ENCODE measurements around the gene LIMCH1. TPM values are rescaled to one million over a fixed set of nuclear protein-coding genes. Genes with fewer than 3 reads are reported as not detected.
"Not testable (repeated sequence)": the region's sequence is repeated elsewhere in the genome, so short reads cannot be mapped to it uniquely, and the experiment has no call there.

Gene LIMCH1
- polyA plus RNA-seq, 1 of the 3 experiments (the other 2 are of a cell fraction): 1.2 TPM

GRCh38 chr4:41734371-41734770 lies 196.4 kb downstream of the LIMCH1 start:
- Histone ChIP-seq H3K4me1 (ENCODE audit: control insufficient read depth in 1 of 2, insufficient read depth in 2 of 2, low read depth in 1 of 2, low read length in 1 of 2) (peaks cover 0 to 4% of the 10 kb centered on the region in 2 experiments; a peak in 1 of 4 replicates), H3K4me3 (ENCODE audit: low read depth in 2 of 2, low read length in 1 of 2) (no peak overlapping the region), H3K36me3 (replicated peaks in 1 of 2; ENCODE audit: control insufficient read depth in 1 of 2, insufficient read depth in 2 of 2, low read length in 1 of 2) (no peaks in the 10 kb centered on the region), H3K4me2 (no peak overlapping the region), H3K9me3 (no peaks in the 10 kb centered on the region), H4K20me1 (ENCODE audit: insufficient read depth) (no peaks in the 10 kb centered on the region), H3K27ac (ENCODE audit: low read depth in 2 of 2, low read length in 1 of 2) (no peak overlapping the region), H3K27me3 (ENCODE audit: insufficient read depth) (no peaks in the 10 kb centered on the region; the same call in 1 of the 2 replicates), H3K79me2 (ENCODE audit: insufficient read depth) (no peaks in the 10 kb centered on the region), H3F3A (replicated peaks; ENCODE audit: insufficient read depth) (no peaks in the 10 kb centered on the region), H3K9me2 (no peaks in the 10 kb centered on the region), H2AFZ (ENCODE audit: low read depth) (no peak overlapping the region), H3K9ac (no peak overlapping the region)
- TF ChIP-seq RFX5 (IDR thresholded peaks at IDR 0.05; ENCODE audit: low read length) (no peak), SIN3A (IDR thresholded peaks at IDR 0.05; ENCODE audit: borderline replicate concordance, low read depth, low read length) (no peak), GATA2 (CRISPR knock-in tag; IDR thresholded peaks at IDR 0.05) (no peak), USF1 (IDR thresholded peaks at IDR 0.05; ENCODE audit: borderline replicate concordance, low read depth) (no peak), FOXM1 (IDR thresholded peaks at IDR 0.05; ENCODE audit: low read depth) (no peak), ELF1 (IDR thresholded peaks at IDR 0.05) (no peak), IRF3 (IDR thresholded peaks at IDR 0.05; ENCODE audit: low read depth, low read length) (no peak), RXRA (IDR thresholded peaks at IDR 0.05; ENCODE audit: borderline replicate concordance, low read depth) (no peak), CHD2 (IDR thresholded peaks at IDR 0.05; ENCODE audit: low read length, partially characterized antibody) (no peak), EZH2phosphoT487 (IDR thresholded peaks at IDR 0.05; ENCODE audit: borderline replicate concordance, low read depth) (no peak), MAX (IDR thresholded peaks at IDR 0.05; ENCODE audit: low read depth) (no peak)
- CTCF ChIA-PET: interaction anchor here (0.6 to 0.7 kb wide), 2 partner anchors 40 to 645 kb away, joined by 3 read pairs; no protein-coding TSS in a partner anchor
- 45% methylated on average over 3 of the region's 3 CpGs for WGBS (ENCODE audit: low lambda C conversion rate)
- POLR2A ChIA-PET: no interaction called here
- no peak for DNase-seq

GRCh38 chr4:41737491-41737890 lies 199.5 kb downstream of the LIMCH1 start:
- H3F3A ChIP-seq (replicated peaks; ENCODE audit: insufficient read depth); H3K27me3 ChIP-seq (ENCODE audit: insufficient read depth); H3K27ac ChIP-seq (ENCODE audit: low read depth in 2 of 2, low read length in 1 of 2); H3K9me3 ChIP-seq; H3K79me2 ChIP-seq (ENCODE audit: insufficient read depth); H3K4me1 ChIP-seq (ENCODE audit: control insufficient read depth in 1 of 2, insufficient read depth in 2 of 2, low read depth in 1 of 2, low read length in 1 of 2); H2AFZ ChIP-seq (ENCODE audit: low read depth); H3K36me3 ChIP-seq (replicated peaks in 1 of 2; ENCODE audit: control insufficient read depth in 1 of 2, insufficient read depth in 2 of 2, low read length in 1 of 2); CTCF ChIA-PET; H3K4me3 ChIP-seq (ENCODE audit: low read depth in 2 of 2, low read length in 1 of 2); H3K4me2 ChIP-seq; H3K9me2 ChIP-seq; H3K9ac ChIP-seq; H4K20me1 ChIP-seq (ENCODE audit: insufficient read depth); DNase-seq: not testable (repeated sequence)
- 39% methylated on average over 8 of the region's 8 CpGs for WGBS (ENCODE audit: low lambda C conversion rate)
- POLR2A ChIA-PET: interaction anchor here (1.0 kb wide), 1 partner anchor 11 kb away, joined by 7 read pairs; no protein-coding TSS in a partner anchor
